Measurements from ENCODE around the gene PLPPR5.

The PLPPR5 gene

DNA sequence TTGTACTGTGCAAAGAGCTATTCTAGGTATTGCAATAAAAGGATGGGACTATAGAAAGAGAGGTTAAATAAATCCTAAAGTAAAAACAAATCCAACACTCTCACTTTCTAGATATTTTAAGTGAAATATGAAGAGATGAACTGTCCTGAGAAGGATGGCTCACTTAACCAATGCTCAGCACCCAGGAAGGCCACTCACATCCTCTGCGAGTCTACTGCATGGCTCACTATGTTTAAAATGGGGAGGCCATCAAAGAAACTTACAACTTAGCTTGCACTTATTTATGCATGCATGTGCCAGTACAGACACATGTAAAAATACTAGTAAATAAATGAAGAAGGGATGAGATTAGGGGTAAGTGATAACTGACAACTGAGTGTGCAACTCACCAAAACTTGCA, 37.5 kb downstream of the PLPPR5 start:
- DNase-seq: no peak

DNA sequence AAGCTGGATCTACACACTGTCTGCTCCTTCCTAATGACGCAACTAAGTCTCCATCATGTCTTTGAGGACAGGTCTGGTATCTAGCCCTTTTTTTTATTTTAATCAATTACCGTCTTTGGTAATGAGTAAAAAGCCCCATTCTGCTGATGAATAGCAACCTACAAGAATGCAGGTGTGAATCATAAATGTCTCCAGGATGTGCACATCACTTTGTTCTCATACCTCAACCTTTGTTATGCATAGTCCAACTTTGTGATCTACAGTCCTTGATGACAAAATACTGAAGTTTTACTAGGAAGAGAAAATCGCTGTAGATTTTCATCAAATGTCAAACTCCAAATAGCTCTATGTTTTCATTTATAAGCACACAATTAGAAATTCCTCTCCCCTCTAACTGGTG, 39.3 kb downstream of the PLPPR5 start:
- no peak for DNase-seq

DNA sequence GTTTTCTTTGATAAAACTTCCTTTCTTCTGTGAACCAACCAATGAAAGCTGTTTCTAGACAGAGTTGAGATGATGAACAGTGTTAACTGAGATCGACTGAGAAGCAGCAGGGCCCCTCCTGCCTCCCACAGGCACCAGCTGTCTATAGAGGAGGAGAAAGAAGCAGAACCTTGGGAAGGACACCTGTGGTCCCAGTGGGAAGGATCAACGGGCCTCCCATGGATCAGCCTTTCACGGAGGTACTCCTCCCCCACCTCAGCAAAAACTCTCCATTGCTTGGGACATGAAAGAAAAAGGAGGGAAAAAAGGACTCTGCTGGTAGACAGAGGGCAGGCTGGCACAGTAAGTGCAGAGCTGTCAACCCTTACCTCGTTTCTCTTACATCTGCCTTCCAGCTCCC, 40.5 kb downstream of the PLPPR5 start:
- no peak for DNase-seq

DNA sequence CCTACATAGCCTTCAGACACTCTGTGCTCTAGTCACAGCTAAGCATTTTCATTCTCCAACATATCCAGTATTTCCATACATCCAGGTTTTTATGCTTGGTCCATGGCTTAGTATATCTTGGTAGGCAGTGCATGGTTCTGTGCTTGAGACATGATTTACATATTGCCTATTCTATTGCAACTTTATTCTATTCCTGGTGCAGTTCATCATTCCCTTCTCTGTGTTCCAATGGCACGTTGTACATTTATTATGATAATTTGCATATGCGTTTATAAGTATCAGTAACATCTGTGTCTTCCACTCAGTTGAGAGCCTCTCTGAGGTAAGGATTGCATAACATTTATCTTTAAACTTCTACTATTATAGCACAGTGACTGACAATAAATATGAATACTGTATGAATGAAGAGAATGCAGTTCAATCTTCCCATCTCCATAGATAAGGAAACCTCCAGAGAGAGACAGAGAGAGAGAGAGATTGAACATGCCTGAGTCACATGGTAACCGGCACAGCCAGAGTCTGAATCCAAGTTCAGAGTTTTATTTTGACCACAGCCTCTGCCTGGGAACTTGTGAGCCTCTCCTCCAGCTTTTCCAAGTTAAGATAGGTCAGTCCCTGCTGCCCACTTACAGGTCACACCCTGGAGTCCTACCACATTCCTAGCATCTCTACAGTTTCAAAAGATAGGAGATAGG, 41.5 kb downstream of the PLPPR5 start:
- DNase-seq: no peak

DNA sequence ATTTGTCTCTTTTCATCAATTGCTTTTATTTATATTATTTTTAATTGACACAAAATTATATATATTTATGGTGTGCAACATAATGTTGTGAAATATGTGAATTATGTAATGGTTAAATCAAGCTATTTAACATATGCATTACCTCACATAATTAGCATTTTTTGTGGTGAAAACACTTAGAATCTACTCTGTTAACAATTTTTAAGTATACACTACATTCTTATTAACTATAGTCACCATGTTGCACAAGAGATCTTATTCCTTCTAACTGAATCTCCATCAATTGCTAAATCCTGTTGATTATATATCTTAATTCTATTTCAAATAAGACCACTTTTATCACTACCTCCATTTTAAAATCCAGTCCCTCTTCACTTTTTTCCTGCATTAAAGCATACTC, 42.5 kb downstream of the PLPPR5 start:
- no peak for DNase-seq

DNA sequence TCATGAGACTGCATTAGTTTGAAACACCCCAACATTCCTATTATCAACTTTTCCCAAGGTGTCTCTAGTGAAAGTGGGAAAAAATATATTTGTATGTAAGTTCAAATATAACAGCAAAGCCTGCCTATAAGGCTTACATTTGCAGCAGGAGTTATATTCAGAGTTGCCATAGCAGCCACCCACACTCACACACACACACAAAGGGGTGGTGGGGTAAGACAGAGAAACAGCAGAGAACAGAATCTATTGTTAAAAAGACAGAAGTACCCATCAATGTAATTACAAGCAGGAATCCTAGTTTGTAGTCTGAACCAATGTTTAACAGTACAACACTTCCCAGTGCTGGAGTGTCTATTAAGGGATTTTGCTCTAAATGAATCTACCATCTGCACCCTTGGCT, 55.0 kb downstream of the PLPPR5 start:
- DNase-seq: no peak

DNA sequence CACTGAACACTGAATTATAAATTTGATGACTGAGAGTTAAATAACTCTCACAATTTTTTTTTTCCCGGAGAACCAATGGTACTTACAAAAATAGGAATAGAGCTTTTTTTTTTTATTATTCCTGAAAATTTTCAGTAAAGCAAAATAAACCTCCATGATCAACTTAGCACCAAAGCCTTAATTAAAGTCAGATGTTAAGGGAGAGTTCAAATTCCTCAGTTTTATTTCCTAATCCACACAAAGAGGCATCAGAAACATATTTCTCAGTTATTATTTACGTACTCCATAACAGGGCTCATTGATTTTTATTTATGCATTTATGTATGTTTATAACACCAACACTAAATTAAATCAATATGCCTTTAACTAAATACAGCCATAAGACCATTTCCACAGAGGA, 55.5 kb downstream of the PLPPR5 start:
- DNase-seq: no peak

DNA sequence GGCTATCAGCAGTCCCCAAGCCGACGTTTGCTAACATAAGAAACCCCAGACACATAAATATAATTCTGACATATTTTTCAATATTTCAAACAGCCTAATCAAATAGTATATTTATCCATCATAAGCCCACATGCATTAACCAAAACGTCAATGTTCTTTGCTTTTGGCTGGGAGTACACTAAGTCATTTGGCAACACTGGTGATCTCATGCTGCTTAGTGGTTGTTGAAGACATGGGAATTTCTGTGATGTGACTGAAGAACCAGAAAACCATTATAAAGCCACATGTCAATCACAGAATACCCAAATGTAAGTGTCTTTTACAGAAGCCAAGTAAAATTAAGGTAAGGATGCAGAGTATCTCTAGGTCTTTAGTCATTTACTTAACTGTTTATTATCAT, 57.6 kb downstream of the PLPPR5 start:
- no peak for DNase-seq

DNA sequence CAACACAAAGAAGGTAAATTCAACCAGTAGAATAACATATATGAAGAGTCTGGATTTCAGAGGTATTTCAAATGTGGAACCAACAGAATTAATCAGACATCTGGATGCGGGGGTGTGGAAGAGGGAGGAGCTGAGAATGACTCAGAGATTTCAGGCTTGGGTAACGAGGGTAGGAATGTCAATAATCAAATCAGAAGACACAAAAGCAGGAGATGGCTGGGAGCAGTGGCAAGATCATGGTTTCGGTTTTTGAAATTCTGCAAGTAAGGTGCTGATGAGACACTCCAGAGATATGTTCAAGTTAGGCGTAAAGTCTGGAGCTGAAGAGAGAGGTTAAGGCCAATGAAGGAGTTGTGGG, 64.0 kb downstream of the PLPPR5 start:
- DNase-seq: no peak

DNA sequence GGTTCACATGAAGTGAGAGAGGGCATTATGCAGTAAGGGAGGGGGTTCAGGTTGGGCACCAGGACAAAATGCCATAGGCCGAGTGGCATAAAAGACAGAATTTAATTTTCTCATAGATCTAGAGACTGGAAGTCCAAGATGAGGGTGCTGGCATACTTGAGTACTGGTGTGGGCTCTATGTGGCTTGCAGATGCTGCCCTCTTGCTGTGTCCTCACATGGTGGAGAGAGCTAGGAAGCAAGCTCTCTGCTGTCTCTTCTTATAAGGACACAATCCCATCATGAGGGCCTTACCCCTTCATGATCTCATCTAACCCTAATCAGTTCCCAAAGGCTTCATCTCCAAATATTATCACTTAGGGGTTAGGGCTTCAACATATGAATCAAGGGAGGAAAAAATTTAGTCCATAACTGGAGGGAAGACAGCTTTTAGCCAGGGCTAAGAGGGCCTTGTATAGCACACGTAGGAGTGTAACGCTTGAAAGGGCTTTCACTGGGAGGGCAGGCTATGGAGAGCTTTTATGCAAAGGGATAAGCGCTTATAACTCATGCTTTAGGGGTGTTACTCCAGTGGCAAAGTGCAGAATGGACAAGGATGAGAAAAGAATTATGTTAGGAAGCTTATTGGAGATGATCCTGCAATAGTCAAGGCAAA, 64.5 kb downstream of the PLPPR5 start:
- DNase-seq: no peak

DNA sequence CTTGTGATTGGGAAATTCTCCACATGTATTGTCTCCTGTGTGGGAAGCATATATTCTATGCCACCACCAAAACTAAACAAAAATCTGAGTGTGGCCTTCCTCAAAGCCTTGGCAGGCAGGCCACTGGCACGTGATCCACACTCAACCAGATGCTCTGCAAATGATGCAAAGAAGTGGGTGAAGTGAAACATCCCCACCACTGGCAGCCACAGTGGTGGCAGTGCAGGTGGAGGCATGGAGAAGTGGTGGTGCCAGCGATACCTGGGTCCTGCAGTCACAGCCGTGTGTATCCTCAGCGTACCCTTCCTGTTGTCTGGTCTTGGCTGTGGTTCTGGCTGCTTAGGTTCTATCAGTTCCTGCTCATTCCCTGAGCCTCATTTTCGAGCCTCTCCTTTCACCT, 65.2 kb downstream of the PLPPR5 start:
- no peak for DNase-seq

DNA sequence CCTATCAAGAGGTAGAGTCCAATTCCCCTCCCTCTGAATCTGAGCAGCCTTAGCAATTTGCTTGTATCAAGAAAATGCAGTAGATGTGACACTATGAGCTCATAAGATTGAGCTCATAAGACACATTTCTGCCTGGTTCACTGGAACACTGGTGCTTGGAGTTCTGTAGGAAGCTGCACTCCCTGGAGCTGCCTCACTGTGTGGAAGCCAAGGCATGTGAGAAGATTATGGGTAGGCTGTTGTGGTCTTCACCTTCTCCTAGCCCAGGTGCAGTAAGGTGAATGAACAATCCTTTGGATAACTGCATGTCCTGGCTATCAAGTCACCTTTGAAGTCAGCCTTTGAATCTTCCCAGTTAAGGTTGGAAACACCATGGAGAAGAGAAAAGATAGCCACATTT, 67.3 kb downstream of the PLPPR5 start:
- DNase-seq: no peak

DNA sequence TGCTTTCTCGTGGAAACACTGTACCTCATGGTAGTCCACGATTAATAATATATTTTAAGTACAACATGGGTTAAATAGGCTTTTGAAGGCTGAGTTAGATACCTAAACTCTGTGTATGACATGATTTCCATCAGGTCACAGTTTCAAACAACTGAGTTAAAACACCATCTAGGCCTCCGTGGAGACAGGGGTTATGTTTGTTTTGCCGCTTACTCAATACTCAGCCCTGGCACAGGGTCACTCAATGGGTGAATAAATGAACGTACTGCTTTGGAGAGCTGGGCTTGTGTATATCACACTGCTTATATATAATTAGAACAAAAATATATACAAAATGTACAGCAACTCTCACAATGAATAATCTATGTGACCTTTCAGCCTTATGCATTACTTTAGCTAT, 72.5 kb downstream of the PLPPR5 start:
- no peak for DNase-seq

DNA sequence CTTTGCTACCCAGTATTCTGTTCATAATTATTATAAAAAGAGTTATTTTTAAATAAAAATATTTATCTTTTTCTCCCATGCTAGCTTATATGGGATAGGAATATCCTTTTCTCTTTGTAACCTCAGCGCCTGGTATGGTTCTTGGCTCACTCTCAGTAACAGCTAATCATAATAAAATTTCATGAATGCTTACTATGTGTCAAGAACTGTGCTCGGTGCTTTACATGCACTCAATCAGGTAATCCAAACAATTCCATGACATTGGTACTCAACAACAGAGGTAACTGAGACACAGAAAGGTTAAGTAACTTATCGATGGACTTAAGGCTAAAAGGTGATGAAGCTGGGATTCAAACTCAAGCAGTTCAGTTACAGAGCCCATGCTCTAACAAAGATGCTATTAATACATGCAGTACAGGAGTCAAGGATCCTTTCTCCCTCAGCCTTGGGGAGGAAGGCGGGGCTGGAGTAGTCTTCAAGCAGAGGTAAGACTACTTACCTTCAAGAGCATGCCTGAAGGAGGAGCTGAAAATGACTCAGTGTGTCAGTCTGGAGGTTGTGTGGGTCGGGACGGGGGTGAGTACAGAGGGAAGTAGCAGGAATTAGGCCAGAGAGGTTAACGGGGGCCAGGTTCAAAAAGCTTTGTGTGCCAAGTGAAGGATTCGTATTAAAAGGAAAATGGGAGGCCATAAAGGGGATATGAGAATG, 73.4 kb downstream of the PLPPR5 start:
- DNase-seq: no peak

DNA sequence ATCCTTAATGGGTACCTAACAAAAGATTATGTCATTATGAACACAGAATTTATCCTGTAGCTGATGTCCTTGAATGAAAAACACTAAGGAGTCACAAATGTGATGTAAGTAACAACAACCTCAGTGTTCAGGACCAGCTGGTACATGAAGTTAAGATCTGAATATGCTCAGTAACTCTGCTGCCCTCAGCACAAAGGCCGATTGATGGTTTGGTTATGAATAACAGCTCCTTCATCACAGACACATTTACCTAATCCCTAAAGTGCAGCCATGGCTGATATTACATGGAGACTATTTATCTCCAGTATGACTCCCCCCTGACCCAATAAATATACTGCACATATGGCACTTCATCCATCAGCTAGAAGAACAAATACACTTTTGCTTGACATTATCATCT, 75.2 kb downstream of the PLPPR5 start:
- DNase-seq: no peak

DNA sequence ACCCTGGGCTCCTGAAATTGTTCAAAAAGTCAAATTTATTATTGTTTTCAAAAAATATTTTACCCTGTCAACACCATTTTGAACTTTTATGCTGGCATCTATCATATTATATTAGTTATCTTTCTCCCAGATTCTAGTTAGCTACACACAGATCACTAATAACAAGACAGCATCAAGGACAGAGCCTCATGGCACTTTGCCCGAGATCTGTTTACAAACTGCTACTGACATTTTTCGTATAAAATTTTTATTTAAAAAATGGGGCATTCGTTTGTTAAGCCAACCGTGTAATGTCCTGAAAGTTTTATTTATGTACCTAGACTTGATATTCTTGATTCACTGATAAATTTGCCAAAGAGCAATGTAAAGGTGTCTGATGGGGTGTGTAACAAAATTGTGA, 78.1 kb downstream of the PLPPR5 start:
- no peak for DNase-seq

DNA sequence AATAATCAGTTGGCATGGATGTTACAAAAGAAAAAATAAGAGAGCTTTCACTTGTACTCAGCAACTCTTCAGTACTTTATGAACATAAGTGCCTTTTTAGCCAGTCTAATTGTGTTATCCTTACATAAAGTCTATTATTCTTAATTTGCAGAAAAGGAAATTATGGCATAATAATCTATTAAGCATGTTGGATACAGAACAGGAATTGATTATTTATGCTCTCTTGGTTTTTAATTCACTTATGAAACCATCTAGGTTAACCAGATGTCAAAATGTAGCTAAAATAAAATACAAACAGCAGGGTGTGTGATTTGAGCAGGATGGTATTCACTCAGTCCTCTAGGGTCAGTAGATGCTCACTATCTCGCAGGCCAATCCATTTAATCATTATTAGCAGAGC, 79.7 kb downstream of the PLPPR5 start:
- DNase-seq: no peak

DNA sequence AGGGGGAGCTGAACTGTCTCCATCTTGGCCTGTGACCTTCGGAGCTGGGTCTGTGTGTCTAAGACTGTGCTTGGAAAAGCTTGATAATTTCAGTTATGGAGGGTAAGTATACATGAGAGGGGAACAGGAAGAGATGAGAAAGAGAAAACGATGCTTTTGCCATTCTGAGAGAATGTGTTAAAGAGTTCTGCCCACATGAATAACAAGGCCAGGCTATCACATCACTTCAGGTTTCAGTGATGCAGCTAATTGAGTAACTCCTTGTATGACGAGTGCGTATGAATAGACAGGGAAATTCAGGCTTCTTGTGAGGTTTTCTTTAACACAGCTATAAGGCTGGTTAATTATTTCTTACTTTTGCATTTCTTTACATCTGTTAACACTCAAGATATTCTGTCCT, 81.0 kb downstream of the PLPPR5 start:
- no peak for DNase-seq

DNA sequence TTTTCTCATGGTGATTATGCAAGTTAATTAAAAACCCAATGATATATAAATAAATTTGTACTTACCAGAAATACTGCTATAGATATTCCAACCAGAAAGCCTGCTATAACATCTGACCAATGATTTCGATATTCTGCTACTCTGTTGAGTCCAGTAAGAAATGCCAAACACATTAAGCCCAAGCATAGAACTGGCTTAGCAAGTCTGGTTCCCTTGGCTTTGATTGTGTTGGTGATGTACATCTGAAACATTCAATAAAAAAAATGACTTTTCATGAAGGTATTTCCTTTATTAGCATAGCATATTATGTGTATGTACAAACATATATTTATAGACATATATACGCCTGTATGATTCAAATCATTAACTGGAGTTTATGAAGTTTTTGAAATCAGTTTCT, 82.8 kb downstream of the PLPPR5 start:
- DNase-seq: no peak

DNA sequence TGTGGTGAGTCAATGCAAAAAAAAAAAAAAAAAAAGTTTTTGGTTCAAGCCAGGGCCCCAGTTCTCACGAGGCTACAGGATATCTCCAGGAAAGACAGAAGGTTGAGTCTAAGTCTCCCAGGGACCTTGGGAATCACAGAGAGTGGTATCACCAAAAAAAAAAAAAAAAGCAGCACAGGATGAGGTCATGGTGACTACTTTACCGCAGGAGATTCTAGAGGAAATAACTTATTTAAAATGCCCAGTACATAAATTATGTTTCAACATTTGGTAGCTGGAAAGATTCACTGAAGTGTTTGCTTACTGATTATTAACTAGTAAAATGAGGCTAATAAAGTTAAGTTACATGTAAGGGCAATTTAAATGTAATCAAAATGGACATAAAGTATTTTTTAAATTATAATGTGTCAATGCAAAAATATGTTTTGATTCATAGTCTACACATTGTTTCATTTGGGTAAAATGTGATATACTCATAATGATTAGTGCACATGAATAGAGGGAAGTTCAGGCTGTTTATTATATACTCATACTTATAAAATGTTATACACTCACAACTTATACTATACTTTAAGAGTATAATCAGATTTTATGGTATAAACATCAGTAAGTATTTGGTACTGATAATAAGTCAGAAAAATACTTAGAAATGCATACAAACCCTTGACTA, 84.1 kb downstream of the PLPPR5 start:
- no peak for DNase-seq

DNA sequence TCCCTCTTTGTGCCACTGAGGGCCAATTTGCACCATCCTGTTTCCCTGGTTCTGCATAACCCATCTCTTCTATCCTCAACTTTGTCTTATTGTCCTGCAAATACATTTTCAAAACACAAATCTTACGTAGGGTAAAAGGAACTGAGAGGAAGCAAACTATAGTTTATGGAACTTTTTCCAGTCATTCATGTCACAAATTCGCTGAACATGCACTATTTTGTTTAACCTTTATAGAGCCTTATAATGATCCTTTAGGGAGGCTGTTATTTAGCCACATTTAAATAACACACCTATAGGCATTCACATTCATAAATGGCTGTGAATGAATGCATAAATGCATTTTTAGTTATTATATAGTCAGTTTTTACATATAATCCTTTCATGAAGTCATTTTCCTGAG, 85.0 kb downstream of the PLPPR5 start:
- DNase-seq: no peak

DNA sequence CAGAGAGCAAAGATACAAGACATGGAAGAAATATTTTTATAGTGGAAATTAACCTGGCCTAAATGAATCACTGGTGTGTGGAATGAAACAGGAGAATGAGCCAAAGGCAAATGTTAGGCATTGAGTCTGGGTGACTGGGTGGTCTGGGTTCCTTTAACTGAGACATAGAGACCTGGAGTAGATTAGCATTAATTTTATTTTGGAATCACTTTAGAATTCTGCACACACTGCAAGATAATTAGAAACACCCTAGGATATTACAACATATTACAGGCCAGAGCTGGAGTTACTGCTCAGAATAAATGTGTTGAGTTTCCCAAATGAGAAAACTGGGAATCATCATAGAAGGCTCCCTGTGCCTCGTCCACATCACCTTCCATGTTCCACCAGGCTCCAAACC, 85.5 kb downstream of the PLPPR5 start:
- no peak for DNase-seq

DNA sequence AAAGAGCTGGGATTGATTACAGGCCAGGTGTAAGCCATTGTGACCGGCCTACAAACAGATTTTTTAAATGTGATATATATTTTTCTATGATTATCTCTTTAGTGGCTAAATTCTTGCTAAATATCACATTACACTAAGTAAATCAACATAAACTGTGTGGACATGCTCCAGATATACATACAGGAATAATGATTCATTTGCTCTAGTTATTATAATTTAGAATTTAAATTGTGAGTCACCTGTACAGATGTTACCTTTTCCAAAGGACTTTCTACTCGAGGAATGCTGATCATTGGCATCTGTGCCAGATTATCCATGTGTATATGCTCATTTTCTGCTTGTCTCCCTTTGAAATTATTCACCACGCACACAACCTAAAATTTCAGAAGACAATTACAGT, 90.1 kb downstream of the PLPPR5 start:
- no peak for DNase-seq

DNA sequence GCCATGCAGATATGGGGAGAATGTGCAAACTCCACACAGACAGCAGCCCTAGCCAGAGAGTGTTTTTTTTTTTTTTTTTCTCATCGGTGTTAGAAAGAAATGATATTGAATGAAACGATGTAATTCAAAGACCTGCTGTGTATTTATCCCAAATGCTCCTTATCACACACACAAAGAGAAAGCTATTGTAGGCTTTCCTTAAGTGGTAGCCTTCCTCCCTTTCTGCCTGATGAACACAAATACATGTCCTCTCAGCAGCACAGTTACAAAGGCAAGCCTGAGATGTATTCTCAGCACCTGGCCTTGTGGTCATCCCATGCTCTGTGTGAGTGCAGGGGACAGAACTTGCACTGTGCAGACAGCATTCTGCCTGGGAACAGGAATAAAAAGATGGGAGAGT, 93.8 kb downstream of the PLPPR5 start:
- DNase-seq: no peak

Measured in effector CD8-positive, alpha-beta T cell (primary cell).